Measurements from ENCODE around the gene KRTAP13-3. TPM values are rescaled to one million over a fixed set of nuclear protein-coding genes. Genes with fewer than 3 reads are reported as not detected.
A peak's percentile ranks its signal among the peaks of the same experiment; 100 is the strongest.

KRTAP13-3 gene, protein sequence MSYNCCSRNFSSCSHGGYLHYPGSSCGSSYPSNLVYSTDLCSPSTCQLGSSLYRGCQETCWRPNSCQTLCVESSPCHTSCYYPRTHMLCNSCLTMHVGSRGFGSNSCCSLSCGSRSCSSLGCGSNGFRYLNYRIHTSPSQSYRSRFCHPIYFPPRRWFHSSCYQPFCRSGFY
- total RNA-seq (2014; rRNA removed; shearing (Covaris generic)): not detected in 2 replicates

DNA sequence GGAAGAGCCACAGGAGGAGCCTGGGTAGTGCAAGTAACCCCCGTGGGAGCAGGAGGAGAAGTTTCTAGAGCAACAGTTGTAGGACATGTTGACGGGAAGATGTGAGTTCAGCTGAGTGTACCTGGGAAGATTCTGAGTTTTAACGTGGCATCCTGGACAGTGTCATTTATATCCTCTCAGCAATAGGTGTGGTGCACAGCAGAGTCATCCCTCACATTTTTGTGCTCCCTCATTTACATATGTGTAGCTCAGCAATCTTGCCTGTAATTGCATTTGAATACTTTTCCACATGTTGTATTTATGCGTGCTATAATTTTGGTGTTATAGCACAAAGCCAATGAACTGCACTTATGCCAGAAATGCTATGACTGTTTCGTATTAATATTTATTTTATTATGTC, at the start of gene KRTAP13-3:
Gene KRTAP13-3, minus strand, starts transcription at position 101 of the 400 bp plus-strand sequence. Its CDS starts 14 bp downstream, at position 87.
- DNase-seq (ENCODE audit: low spot score): no peak

DNA sequence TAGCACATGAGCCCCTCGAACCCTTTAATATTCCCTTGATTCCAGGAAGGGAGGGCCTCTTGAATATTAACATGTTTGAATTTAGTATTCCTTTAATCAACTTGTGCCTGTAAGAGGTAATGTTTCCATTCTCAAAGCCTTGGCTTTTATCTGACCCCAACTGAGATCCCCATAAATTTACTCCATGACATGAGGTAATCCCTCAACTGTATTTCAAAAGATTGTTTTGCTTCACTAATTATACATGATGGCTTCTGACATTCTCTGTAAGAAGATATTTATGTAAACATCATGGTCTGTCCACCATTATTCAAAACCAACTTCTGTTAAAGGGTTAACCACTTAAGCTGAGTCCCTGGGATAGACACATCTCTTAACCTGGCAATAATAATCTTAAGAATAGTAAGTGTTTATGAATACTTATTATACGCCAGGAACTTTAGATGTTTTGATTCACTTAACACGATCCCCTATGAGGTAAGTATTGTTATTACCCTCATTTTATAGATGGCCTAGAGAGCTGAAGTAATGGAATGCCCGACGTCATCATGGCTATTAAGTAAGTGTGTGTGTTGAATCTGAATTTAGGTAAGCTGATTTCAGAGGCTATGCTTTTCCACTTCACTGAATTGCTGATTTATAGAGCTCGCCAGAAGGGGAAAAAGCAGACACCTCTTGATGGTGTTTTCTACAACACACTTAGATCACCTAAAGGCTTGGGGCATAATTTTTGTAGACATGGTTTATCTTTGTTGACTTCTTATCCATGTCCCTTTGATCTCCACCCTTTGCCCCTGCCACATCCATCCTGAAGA, 43.4 kb upstream of the KRTAP13-3 start:
- no peak for DNase-seq (ENCODE audit: low spot score)

DNA sequence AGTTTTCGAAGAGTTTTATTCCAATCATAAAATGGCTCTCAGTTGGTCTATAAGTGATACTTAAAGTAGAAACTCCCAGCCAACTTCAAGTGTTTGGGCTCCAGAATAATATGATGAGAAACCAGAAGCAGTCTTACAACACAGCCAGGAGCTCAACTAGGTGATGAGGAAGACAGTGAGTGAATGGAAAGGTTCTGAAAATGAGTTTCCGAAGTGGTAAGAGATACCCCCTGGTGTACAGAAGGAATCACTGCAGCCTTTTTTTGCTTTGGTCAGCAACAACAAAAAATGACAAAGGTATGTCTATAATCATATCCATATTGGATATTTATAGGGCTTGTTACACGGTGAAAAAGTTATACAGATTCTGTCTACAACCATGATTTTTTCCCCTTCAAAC, 38.0 kb upstream of the KRTAP13-3 start:
- peak; percentile 32 for DNase-seq (ENCODE audit: low spot score)

DNA sequence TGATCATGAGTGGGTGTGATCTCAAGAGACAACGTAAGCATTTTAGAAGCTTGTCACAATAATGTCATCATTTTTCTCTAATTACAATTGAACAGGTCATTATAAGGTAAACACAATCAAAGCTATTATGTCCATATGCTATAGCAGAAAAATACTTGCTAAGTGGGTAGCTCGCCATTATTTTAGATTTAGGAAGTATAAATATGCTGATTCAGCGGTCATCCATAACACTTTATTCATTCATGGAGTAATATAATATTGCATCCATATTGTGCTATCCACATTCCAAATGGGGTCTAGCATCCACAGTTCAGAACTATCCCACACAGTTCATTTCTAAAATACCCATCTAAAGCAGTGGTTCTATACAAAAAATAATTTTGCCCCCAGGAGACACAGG, 22.8 kb upstream of the KRTAP13-3 start:
- DNase-seq (ENCODE audit: low spot score): no peak

DNA sequence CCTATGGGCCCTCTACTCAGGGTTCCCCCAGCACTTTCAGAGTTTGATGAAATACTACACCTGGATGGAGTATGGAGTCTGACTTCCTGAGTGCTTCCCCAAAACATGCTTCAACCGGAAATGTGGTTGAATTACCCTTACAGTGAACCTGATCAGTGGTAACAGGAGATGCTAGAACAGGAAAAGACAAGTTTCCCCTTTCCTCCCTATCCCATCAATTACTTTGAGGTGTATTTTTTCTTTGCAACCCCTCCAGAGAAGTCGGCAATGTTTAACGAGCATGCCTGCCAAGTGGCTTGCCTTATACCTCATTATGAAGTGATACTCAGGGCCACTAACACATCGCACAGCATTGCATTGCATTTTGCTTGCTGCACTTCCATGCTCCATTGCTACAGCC, 21.3 kb upstream of the KRTAP13-3 start:
- DNase-seq (ENCODE audit: low spot score): no peak

DNA sequence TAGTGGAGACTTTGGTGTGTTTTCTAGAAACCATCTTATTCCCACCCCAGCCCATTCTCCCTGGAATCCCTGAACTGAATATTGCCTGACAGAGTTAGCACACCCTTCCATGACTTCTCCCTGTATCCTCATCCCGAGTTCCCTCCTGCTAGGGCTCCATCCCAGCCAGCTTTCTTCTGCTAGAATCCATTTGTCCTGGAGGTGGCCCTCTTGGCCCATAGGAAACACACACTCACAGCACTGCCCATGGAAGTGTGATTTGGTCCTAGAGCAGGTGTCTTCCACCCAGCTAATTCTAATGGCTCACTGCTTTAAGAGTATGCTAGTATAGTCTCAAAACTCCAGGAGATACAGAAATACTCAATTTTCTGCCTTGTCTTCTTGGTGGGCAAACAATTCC, 18.5 kb upstream of the KRTAP13-3 start:
- DNase-seq (ENCODE audit: low spot score): no peak

DNA sequence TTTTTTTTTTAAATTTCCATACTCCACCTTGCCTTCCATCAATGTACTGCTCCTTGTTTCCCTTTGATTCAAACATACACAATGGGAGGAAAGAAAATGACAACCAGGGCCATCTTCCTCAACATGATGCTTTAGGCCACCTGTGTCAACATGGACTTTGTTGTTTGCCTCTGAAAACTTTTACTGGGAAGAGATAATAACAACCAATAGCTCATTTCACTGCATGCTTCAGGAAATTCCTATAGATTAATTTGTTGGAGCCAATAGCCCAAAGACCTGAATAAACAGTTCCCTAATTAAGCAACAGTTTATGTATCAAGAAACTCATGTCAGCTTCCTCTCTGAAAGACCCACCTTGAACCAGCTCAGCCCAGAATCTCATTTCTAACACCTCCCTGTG, 17.5 kb upstream of the KRTAP13-3 start:
- DNase-seq (ENCODE audit: low spot score): no peak

DNA sequence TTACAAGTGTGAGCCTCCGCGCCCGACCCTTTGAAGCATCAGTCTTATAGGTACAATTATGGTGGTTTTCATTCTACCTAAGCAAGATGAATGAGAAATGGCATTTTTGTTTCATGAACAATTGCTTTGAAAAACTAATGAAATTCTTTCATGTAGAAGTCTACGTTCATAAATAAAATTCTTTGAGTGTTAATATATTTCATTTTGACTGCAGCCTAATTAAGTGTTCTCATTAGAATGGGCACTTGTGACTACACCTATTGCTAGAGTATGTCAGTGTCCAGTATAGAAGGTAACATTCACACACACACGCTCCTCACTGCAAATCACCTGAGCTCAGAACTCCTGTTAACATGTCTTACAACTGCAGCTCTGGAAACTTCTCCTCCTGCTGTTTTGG, 14.2 kb upstream of the KRTAP13-3 start, which contains the start of gene KRTAP15-1:
Gene KRTAP15-1, plus strand, starts transcription at position 301 of the 400 bp plus-strand sequence. Its CDS starts 53 bp downstream, at position 354.
- DNase-seq (ENCODE audit: low spot score): no peak

DNA sequence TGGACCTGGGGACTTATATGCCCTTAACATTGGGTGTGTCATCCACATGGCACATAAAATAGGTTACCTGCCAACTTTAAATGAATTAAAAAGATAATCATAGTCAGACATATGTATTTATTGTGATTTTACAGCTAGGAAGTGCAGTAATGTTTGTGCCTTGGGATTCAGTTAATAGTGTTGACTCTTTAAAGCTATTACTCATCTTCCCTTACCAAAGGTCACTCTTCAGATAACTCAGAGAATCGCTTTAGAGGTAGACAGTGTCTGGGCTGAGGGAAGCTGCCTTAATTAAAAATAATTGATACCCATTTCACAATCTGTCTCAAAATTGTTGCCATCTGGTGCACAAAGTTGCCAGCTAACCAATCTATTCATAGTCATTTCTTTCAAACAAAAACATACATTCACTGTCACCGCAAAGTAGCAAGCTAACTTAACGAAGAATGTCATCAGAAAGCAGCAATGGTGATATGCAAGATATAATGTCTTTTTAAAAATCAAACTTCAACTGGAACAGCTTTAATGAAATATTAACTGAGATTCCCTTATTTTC, 11.4 kb upstream of the KRTAP13-3 start:
- DNase-seq (ENCODE audit: low spot score): no peak

DNA sequence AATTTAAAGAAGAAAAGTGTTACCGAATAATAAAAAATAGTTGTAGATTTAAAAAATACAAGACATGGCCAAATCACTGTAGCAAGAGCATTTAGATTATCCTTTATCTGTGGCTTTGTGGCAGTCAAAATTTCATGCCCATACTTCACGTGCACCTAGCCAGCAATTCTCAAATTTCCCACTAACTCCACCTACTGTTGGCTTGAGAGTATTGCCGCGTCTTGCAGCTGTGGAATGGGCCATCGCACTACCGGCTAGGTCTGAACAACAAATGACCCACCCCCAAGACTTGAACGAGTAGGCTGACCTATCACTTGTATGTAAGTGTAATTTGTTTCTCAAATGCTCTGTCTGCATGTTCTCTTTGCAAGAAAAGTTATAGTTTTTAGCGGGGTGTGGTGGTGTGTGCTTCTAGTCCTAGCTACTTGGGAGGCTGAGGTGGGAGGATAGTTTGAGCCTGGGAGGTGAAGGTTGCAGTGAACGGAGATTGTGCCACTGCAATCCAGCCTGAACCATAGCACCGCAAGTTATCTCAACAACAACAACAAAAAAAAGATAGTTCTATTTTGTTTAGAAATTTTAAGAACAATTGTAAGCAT, 8.4 kb upstream of the KRTAP13-3 start:
- DNase-seq (ENCODE audit: low spot score): peak; percentile 41

DNA sequence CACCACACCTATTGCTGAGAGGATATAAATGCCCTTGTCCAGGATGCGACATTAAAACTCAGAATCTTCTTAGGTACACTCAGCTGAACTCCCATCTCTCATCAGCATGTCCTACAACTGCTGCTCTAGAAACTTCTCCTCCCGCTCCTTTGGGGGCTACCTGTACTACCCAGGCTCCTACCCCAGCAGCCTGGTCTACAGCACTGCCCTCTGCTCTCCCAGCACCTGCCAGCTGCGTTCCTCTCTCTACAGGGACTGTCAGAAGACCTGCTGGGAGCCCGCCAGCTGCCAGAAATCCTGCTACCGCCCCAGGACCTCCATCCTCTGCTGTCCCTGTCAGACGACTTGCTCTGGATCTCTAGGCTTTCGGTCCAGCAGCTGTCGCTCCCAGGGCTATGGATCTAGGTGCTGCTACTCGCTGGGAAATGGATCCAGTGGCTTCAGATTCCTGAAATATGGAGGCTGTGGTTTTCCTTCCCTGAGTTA, 4.5 kb upstream of the KRTAP13-3 start, which contains the start of gene KRTAP13-4:
Gene KRTAP13-4, plus strand, starts transcription at position 51 of the 486 bp plus-strand sequence. Its CDS starts 56 bp downstream, at position 107.
- no peak for DNase-seq (ENCODE audit: low spot score)

DNA sequence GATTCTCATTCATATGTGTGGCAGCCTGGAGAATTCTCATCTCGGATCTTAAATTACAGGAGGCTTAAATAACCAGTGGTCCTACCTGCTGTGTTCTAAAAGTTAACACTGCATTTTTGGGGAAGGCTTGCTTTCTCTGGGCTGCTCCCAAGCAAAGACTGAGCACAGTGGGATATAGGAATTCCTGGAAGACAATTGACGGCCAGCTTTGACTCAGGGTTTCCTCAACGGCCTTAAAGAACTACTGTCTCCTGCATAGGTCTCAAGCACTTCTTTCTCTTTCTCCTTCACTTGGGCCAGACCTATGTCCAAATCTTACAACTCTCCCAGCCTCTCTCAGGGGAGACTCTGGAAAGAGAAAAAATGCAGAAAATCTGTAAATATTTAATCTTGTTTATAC, 1.0 kb upstream of the KRTAP13-3 start:
- no peak for DNase-seq (ENCODE audit: low spot score)

DNA sequence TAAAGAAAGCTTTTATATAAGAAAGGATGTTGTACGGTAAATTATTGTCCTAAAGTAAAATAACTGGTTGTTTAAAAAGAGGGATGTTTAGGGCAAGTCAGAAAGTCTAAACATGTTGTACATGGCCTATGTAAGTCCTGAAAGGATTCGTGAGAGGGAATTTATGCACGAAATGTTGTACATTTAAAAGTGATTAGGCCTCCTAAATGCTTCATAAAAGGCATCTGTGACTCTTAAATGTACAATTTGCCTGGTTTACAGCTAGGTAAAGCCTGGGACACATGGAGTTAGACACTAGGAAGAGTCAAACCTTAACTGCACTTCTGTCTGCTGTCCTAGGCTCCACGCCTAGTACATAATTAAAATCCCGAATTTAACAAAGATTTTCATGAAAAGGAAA, 9.7 kb downstream of the KRTAP13-3 start:
- DNase-seq (ENCODE audit: low spot score): no peak

DNA sequence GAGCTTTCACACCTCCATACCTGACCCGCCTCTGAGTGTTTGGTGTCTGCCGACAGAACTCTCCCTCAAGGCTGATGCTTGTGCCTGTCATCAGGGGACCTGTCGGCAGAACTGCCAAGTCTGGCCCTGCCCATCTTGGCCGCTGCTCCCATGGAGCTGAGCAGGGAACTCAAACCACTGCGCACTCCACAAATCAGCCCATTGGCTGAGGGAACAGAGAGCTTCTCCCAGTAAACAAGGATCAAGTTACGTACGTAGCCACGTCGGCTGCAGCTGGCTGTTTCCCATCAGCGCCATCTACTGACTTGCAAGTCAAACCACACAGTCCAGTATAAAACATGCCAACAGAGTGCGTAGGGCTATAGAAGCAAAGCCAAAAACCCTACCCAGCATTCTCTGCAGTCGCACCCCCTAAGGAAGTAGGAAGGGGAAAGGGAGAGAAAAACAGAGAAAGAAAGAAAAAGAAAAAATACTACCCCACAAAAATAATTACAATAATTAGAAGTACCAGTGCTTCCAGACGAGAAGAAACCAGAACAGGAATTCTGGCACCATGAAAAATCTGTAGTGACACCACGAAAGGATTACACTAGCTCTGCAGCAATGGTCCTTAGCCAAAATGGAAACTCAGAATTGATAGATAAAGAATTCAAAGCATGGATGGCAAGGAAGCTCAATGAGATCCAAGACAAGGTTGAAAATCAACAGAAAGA, 16.8 kb downstream of the KRTAP13-3 start:
- DNase-seq (ENCODE audit: low spot score): peak; percentile 98

DNA sequence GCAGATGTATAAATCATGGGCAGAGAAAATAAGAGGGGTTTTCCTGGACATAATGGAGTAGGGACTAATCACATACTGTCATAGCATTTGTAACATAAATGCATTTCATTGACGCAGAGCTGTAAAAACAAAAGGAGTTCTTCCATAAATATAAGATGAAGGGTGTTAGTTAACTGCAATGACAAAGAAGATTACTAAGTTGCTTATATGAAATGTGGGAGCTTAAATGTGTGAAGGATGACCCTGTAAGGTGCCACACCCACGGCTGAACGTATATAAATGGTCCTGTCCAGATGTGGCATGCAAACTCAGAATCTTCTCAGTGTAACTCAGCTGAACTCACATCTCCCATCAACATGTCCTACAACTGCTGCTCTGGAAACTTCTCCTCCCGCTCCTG, 30.0 kb downstream of the KRTAP13-3 start, which contains the start of gene KRTAP13-1:
Gene KRTAP13-1, plus strand, starts transcription at position 301 of the 400 bp plus-strand sequence. Its CDS starts 56 bp downstream, at position 357.
- no peak for DNase-seq (ENCODE audit: low spot score)

DNA sequence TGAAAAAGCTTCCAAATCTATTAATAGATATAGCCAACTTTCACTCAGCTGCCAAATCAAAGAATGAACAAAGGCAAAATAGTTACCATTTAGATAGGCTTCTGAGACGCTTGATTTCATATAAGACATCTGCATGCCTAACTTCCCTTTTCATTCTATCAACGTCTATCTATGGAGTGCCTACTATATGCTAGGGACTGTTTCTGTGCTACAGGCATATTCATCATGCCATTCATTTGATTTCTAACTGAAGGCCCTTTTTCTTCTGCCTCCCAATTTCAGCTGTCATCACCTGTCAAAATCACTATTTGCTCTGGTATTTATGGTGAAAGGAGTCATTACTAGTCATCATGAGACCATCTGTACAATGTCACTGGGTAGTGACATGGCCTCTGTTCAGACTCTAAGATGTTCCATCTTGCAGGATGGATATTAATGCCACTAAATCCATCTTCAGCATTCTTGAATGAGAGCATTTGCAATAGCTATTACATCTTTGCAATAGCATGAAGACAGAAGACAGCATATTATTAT, 34.2 kb downstream of the KRTAP13-3 start:
- no peak for DNase-seq (ENCODE audit: low spot score)

DNA sequence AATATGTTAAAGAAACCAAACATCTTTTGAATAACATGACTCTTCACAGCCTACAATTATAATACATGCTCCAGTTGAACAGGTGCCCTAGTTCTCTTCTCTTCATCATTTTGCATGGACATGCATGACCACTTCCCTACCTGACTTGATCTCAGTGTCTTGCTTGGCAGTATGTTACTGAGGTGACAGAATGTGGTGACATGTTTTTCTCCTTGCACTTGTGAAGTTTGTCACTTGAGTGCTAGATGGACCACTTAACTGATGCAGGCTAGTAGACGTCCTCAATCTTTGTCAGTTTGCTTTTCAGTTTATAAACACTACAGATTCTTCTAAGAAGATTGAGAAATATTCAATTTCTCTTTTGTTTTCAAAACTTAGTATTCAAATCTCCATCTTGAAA, 43.5 kb downstream of the KRTAP13-3 start:
- DNase-seq (ENCODE audit: low spot score): no peak

Measured in H4 (cell line).